ENCODE data around the gene SMIM3.
"Not testable (repeated sequence)": the region's sequence is repeated elsewhere in the genome, so short reads cannot be mapped to it uniquely, and the experiment has no call there.

Gene SMIM3

GRCh38 chr5:150778517-150779396 is at the start of gene SMIM3:
TSS of gene SMIM3 (plus strand) at chr5:150778757. CDS start at chr5:150795441, 16,684 bp downstream.
- DNase-seq, result no peak

- no peak for DNase-seq
These were observed 48.7 kb upstream of the SMIM3 start for GRCh38 chr5:150729859-150730258.

GRCh38 chr5:150731669-150732242 is 46.8 kb upstream of the SMIM3 start:
- no peak for DNase-seq

GRCh38 chr5:150734579-150735384 is 43.8 kb upstream of the SMIM3 start:
- no peak for DNase-seq

GRCh38 chr5:150738862-150739261 is 39.7 kb upstream of the SMIM3 start:
- no peak for DNase-seq

- no peak for DNase-seq
These were observed 37.6 kb upstream of the SMIM3 start for GRCh38 chr5:150740992-150741391.

- not testable (repeated sequence) for DNase-seq
These were observed 36.0 kb upstream of the SMIM3 start for GRCh38 chr5:150742455-150743141.

GRCh38 chr5:150743142-150743488 is 35.4 kb upstream of the SMIM3 start:
- DNase-seq, result not testable (repeated sequence)

GRCh38 chr5:150750469-150750868 is 28.1 kb upstream of the SMIM3 start:
- no peak for DNase-seq

GRCh38 chr5:150751096-150751891 is 27.3 kb upstream of the SMIM3 start:
- no peak for DNase-seq

GRCh38 chr5:150753463-150753862 is 25.1 kb upstream of the SMIM3 start:
- no peak for DNase-seq

- DNase-seq, result no peak
These were observed 24.7 kb upstream of the SMIM3 start for GRCh38 chr5:150753863-150754262.

GRCh38 chr5:150757087-150757649 is 21.4 kb upstream of the SMIM3 start:
- no peak for DNase-seq

- DNase-seq, result no peak
These were observed 20.4 kb upstream of the SMIM3 start for GRCh38 chr5:150758203-150758530.

GRCh38 chr5:150758531-150759333 is 19.8 kb upstream of the SMIM3 start, which contains the start of gene DCTN4:
TSS of gene DCTN4 (minus strand) at chr5:150759017. CDS start at chr5:150758993, 24 bp downstream.
- peak; percentile 94 to 98 for DNase-seq

- no peak for DNase-seq
These were observed 19.3 kb upstream of the SMIM3 start for GRCh38 chr5:150759334-150759583.

- no peak for DNase-seq
These were observed 16.3 kb upstream of the SMIM3 start for GRCh38 chr5:150762211-150762610.

GRCh38 chr5:150763023-150763769 is 15.4 kb upstream of the SMIM3 start:
- DNase-seq, result no peak

GRCh38 chr5:150764530-150764929 is 14.0 kb upstream of the SMIM3 start:
- no peak for DNase-seq

GRCh38 chr5:150765011-150765798 is 13.4 kb upstream of the SMIM3 start:
- no peak for DNase-seq

Measured in cerebellar nuclear complex (tissue), 1 donor.